HepG2 (cell line): ENCODE measurements around the gene FSCN2. TPM values are rescaled to one million over a fixed set of nuclear protein-coding genes. Genes with fewer than 3 reads are reported as not detected.

Source experiments
- AHR ChIP-seq: IDR thresholded peaks from 2 replicates; pipeline ENCODE4 v1.6.1; 2018; ENCODE audit warnings: missing genetic modification reagents, missing compliant biosample characterization
- EP300 ChIP-seq, 3 experiments: sonication (generic) in 1 of 3; formaldehyde crosslinking in 1 of 3; IDR thresholded peaks; 2 replicates each; pipeline versions ENCODE4 v1.5.1 to v1.6.1; 2011 to 2020; ENCODE audit warnings: low read depth in 2 of 3, low read length in 2 of 3, borderline replicate concordance in 1 of 3, improper control_type of control experiment in 1 of 3, mild to moderate bottlenecking in 1 of 3, missing genetic modification reagents in 1 of 3, moderate library complexity in 1 of 3
- GLI4 ChIP-seq: sonication (generic); formaldehyde crosslinking; IDR thresholded peaks from 2 replicates; pipeline ENCODE4 v1.5.1; 2020; ENCODE audit warnings: missing genetic modification reagents, mild to moderate bottlenecking, moderate library complexity, borderline replicate concordance
- HHEX ChIP-seq: IDR thresholded peaks from 2 replicates; pipeline ENCODE4 v1.6.1; 2016; ENCODE audit warnings: control low read depth
- KDM2A ChIP-seq: sonication (generic); formaldehyde crosslinking; IDR thresholded peaks from 2 replicates; pipeline ENCODE4 v1.4.0; 2020; ENCODE audit warnings: low read depth, missing genetic modification reagents, borderline replicate concordance
- MTF1 ChIP-seq: sonication (generic); formaldehyde crosslinking; IDR thresholded peaks from 2 replicates; pipeline ENCODE4 v1.5.0; 2020; ENCODE audit warnings: missing genetic modification reagents
- MYC ChIP-seq: sonication (generic); formaldehyde crosslinking; IDR thresholded peaks from 2 replicates; pipeline ENCODE4 v1.9.0; 2021; ENCODE audit warnings: missing genetic modification reagents, borderline replicate concordance
- NCOA1 ChIP-seq: sonication (generic); formaldehyde crosslinking; IDR thresholded peaks from 2 replicates; pipeline ENCODE4 v1.9.0; 2021; ENCODE audit warnings: missing genetic modification reagents
- NFATC3 ChIP-seq: sonication (generic); formaldehyde crosslinking; IDR thresholded peaks from 2 replicates; pipeline ENCODE4 v1.5.1; 2020; ENCODE audit warnings: mild to moderate bottlenecking, missing genetic modification reagents
- NR1H2 ChIP-seq: sonication (generic); formaldehyde crosslinking; IDR thresholded peaks from 2 replicates; pipeline ENCODE4 v1.8.1; 2022; ENCODE audit warnings: low read depth, missing genetic modification reagents, borderline replicate concordance
- STAT5B ChIP-seq: sonication (generic); formaldehyde crosslinking; IDR thresholded peaks from 2 replicates; pipeline ENCODE4 v1.4.0; 2020; ENCODE audit warnings: missing genetic modification reagents
- TERF1 ChIP-seq: sonication (generic); formaldehyde crosslinking; IDR thresholded peaks from 2 replicates; pipeline ENCODE4 v1.8.0; 2022; ENCODE audit warnings: mild to moderate bottlenecking, missing genetic modification reagents, moderate library complexity
- TGIF2 ChIP-seq: IDR thresholded peaks from 2 replicates; pipeline ENCODE4 v1.6.1; 2016; ENCODE audit warnings: control low read depth, missing compliant biosample characterization
- TSC22D2 ChIP-seq: sonication (generic); formaldehyde crosslinking; IDR thresholded peaks from 2 replicates; pipeline ENCODE4 v1.5.1; 2020; ENCODE audit warnings: missing genetic modification reagents, mild to moderate bottlenecking, borderline replicate concordance
- YY1 ChIP-seq: IDR thresholded peaks from 2 replicates; pipeline ENCODE4 v1.6.1; 2011; ENCODE audit warnings: low read length, low read depth, moderate library complexity, mild to moderate bottlenecking; ENCODE audit not compliant: insufficient read depth, insufficient replicate concordance
- ZC3H13 ChIP-seq: sonication (generic); formaldehyde crosslinking; IDR thresholded peaks from 2 replicates; pipeline ENCODE4 v1.8.1; 2023; ENCODE audit warnings: mild to moderate bottlenecking, missing genetic modification reagents, moderate library complexity
- ZNF143 ChIP-seq: sonication (generic); formaldehyde crosslinking; IDR thresholded peaks from 2 replicates; pipeline ENCODE4 v1.4.0; 2020; ENCODE audit warnings: missing genetic modification reagents
- ZNF430 ChIP-seq: sonication (generic); formaldehyde crosslinking; IDR thresholded peaks from 2 replicates; pipeline ENCODE4 v1.9.0; 2021; ENCODE audit warnings: mild to moderate bottlenecking, missing genetic modification reagents
- ZNF44 ChIP-seq: sonication (generic); formaldehyde crosslinking; IDR thresholded peaks from 2 replicates; pipeline ENCODE4 v1.5.1; 2020; ENCODE audit warnings: mild to moderate bottlenecking, missing genetic modification reagents
- ZNF484 ChIP-seq: sonication (generic); formaldehyde crosslinking; IDR thresholded peaks from 2 replicates; pipeline ENCODE4 v1.5.1; 2020; ENCODE audit warnings: mild to moderate bottlenecking, low read depth, missing genetic modification reagents, borderline replicate concordance
- ZNF501 ChIP-seq: sonication (generic); formaldehyde crosslinking; IDR thresholded peaks from 2 replicates; pipeline ENCODE4 v1.5.1; 2020; ENCODE audit warnings: mild to moderate bottlenecking, moderate library complexity, missing genetic modification reagents
- ZNF550 ChIP-seq: sonication (generic); formaldehyde crosslinking; IDR thresholded peaks from 2 replicates; pipeline ENCODE4 v1.4.0; 2020; ENCODE audit warnings: mild to moderate bottlenecking, missing genetic modification reagents, borderline replicate concordance
- ZNF703 ChIP-seq: sonication (generic); formaldehyde crosslinking; IDR thresholded peaks from 2 replicates; pipeline ENCODE4 v1.5.1; 2020; ENCODE audit warnings: missing genetic modification reagents, mild to moderate bottlenecking, moderate library complexity, borderline replicate concordance
- ZNF761 ChIP-seq: sonication (generic); formaldehyde crosslinking; conservative IDR thresholded peaks from 2 replicates; pipeline ENCODE4 v1.4.0; 2020; ENCODE audit warnings: mild to moderate bottlenecking, missing genetic modification reagents
- ZNF772 ChIP-seq: sonication (generic); formaldehyde crosslinking; IDR thresholded peaks from 2 replicates; pipeline ENCODE4 v1.5.0; 2020; ENCODE audit warnings: mild to moderate bottlenecking, missing genetic modification reagents
- ZNF782 ChIP-seq: sonication (generic); formaldehyde crosslinking; IDR thresholded peaks from 2 replicates; pipeline ENCODE4 v1.4.0; 2020; ENCODE audit warnings: missing genetic modification reagents, mild to moderate bottlenecking, borderline replicate concordance
- ZSCAN30 ChIP-seq: sonication (generic); formaldehyde crosslinking; IDR thresholded peaks from 2 replicates; pipeline ENCODE4 v1.5.0; 2020; ENCODE audit warnings: mild to moderate bottlenecking, missing genetic modification reagents
- ZSCAN9 ChIP-seq: IDR thresholded peaks from 2 replicates; pipeline ENCODE4 v1.6.1; 2016; ENCODE audit warnings: borderline replicate concordance
- ZZZ3 ChIP-seq: sonication (generic); formaldehyde crosslinking; IDR thresholded peaks from 2 replicates; pipeline ENCODE4 v1.4.0; 2020; ENCODE audit warnings: missing genetic modification reagents, mild to moderate bottlenecking, borderline replicate concordance
- polyA plus RNA-seq, 8 experiments: library from polyadenylated mRNA; depleted of rRNA in 3 of 8; stranded (reverse) in 7 of 8; unstranded in 1 of 8; fragments of >200 nt; fragmentation: Illumina TruSeq in 4 of 8; extraction: Trizol in 4 of 8; gene quantifications; 2 replicates each; pipeline versions ENCODE4 v1.2.1 to v1.2.3, GENCODE V29; 2011 to 2016; ENCODE audit warnings: low read depth in 4 of 8, missing spikeins in 1 of 8, mixed read lengths in 1 of 8; ENCODE audit not compliant: insufficient read depth in 1 of 8
- total RNA-seq, 5 experiments: library from RNA; depleted of rRNA; stranded (reverse); fragments of >200 nt; fragmentation: Illumina TruSeq; extraction: Trizol; gene quantifications; 2 replicates each; pipeline ENCODE4 v1.2.3, GENCODE V29; 2016; ENCODE audit warnings: low read depth in 1 of 5
- TF ChIP-seq, protein P1 (sequence below): sonication (generic); formaldehyde crosslinking; IDR thresholded peaks from 2 replicates; pipeline ENCODE4 v1.8.0; 2022; ENCODE audit warnings: mild to moderate bottlenecking, missing genetic modification reagents, borderline replicate concordance

Gene FSCN2
- total and polyA plus RNA-seq, 2 of the 13 experiments (the other 11 are each of a cell fraction or from before 2014, with no cell fraction given), result 0.09 TPM; not detected in 1

DNA sequence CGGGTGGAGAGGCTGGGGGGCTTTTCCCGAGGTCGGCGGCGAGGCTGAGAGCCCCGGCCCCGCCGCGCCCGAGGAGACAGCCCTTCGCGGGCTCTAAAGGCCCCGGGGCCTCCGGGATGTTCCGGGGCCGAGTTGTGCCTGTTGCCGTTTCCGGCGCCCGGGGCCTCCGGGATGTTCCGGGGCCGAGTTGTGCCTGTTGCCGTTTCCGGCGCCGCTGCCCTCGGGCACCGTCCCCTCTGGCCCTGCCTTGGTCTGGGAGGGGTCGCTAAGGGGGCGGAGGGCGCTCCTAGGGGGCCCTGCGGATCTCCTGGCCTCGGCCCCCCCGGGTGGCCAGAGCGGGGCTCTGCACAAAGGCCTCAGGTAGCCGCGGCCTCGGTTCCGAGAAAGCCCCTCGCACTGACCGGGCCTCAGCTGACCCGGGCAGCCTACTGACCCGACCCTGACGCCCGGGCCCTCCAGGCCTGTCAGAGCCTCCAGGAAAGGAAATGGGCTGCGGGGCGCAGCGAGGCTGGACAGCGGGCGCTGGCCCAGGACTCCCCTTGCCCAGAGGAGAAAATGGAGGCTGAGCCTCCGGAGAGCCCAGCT, 39.8 kb upstream of the FSCN2 start (continued):
- TF ChIP-seq ZNF772 (CRISPR knock-in tag) (no peak), TGIF2 (no peak), ZSCAN9 (CRISPR knock-in tag) (no peak), NR1H2 (CRISPR knock-in tag) (no peak), ZC3H13 (CRISPR knock-in tag) (peak; percentile 0; the same call in 1 of the 2 replicates), MTF1 (CRISPR knock-in tag) (no peak), YY1 (no peak), ZNF430 (CRISPR knock-in tag) (no peak), ZNF484 (CRISPR knock-in tag) (no peak), KDM2A (peak; percentile 5; the same call in 1 of the 2 replicates), ZNF143 (no peak), AHR (CRISPR knock-in tag) (no peak), STAT5B (CRISPR knock-in tag) (0 out of 2 replicates have a peak, but pooled peaks have one; percentile 32), ZNF782 (CRISPR knock-in tag) (no peak), EP300 (IDR thresholded peaks at IDR 0.05; ENCODE audit: low read depth in 2 of 2, low read length in 2 of 2) (no peak), EP300 (CRISPR knock-in tag; IDR thresholded peaks at IDR 0.05; ENCODE audit: borderline replicate concordance) (no peak), ZNF703 (CRISPR knock-in tag) (no peak), ZZZ3 (CRISPR knock-in tag) (no peak; the same call in 1 of the 2 replicates), TSC22D2 (CRISPR knock-in tag) (no peak), ZNF761 (CRISPR knock-in tag) (no peak), GLI4 (no peak), MYC (CRISPR knock-in tag) (no peak), ZNF550 (CRISPR knock-in tag) (0 out of 2 replicates have a peak, but pooled peaks have one; percentile 39), NFATC3 (CRISPR knock-in tag) (peak; percentile 59; the same call in 1 of the 2 replicates), TERF1 (CRISPR knock-in tag) (no peak), HHEX (CRISPR knock-in tag) (no peak), ZNF501 (CRISPR knock-in tag) (no peak), ZNF44 (CRISPR knock-in tag) (no peak), ZSCAN30 (no peak), NCOA1 (peak; percentile 3; the same call in 1 of the 2 replicates)
- TF ChIP-seq, protein P1, sequence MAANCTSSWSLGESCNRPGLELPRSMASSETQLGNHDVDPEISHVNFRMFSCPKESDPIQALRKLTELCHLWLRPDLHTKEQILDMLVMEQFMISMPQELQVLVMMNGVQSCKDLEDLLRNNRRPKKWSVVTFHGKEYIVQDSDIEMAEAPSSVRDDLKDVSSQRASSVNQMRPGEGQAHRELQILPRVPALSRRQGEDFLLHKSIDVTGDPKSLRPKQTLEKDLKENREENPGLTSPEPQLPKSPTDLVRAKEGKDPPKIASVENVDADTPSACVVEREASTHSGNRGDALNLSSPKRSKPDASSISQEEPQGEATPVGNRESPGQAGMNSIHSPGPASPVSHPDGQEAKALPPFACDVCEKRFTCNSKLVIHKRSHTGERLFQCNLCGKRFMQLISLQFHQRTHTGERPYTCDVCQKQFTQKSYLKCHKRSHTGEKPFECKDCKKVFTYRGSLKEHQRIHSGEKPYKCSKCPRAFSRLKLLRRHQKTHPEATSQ, result no peak
